GM21786 (cell line): ENCODE data around the gene TSPAN18.

Experiments used
- ATAC-seq: cut with Tn5 transposase; IDR thresholded peaks from one replicate; pipeline ENCODE4 v1.9.1; 2021; ENCODE audit not compliant: unreplicated experiment

The TSPAN18 gene

DNA sequence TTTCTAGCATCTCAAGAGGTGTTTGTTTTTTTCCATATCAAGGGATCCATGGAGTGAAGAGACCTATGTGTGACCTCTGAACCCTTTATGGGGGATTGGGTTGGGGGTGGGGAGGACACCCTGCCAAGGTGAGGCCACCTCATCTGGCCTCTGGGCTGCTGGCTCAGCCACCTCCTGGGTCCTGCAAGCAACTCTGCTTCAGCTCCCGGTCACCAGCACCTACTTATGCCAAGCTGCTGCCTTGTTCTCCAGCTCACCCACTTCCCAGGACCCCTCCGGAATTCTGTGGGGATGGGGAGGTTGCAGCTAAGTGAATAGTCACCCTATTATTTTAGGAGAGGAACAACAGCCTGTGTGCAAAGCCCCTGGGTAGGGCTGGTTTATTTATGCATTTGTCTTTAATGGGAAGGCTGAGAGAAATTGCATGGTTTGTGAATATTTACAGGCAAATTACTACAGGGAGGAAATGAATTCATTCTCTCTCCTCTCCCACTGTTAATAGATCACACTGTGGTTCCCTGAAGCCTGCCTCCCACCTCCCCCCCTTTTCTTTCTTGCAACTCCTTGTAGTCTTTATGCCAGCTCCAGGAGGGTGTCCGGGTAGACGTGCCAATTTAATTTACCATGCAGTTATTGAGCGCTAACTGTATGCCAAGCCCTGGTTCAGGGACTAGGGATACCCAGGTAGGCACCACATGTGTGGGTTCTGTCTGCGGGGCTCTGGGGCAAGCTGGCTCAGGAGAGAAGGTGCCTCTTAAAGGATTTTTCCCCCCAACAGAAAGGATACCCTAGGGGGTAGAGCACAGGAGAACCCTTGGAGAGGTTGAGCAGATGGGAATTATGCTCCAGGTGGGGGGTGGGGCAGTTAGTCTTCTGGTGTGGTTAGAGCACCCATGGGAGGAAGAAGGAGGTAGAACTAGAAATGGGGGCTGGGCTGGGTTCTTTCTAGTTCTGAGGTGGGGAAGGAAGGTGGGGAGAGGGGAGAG is 50.7 kb downstream of the TSPAN18 start:
- no peak for ATAC-seq

DNA sequence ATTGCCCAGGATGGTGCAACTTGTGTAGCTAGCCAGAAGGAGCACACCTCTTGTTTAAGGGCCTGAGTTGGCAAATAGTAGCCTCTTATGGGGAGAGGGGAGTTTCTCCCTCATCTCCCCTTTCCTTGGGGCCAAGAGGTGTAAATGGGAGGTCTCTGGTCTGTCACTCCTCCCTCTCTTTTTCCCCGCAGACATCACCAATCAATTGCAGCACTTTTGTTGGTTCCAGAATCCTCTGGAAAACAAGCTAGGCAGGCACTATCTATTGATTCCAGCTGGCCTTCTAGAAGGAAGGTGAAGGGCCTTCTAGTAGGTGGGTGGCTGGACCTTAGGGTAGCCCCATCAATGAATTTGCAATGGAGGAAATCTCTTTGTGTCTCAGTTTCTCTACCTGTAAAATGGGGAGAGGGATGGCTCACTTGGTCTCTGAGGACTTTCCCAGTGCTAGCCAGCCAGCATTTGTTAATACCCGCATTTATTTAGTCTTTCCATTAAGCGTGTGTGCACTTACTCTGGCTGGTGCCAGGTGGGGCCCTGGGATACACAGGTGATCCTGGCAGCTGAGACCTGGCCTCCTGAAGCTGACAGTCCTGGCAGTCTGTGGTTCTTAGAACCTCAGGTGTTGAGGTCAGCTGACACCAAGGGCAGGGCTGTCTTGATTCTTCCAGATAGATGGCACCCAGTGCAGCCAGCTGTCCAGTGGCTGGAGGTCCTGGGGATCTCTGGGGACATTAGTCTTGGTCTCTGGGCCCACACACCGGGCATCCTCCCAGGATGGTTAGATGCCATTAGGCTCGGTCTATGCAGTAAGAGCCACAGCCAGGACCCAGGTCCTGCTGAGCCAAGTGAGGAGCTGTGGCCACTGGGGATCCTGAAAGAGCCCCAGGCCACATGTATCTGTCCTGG is 51.7 kb downstream of the TSPAN18 start:
- no peak for ATAC-seq

DNA sequence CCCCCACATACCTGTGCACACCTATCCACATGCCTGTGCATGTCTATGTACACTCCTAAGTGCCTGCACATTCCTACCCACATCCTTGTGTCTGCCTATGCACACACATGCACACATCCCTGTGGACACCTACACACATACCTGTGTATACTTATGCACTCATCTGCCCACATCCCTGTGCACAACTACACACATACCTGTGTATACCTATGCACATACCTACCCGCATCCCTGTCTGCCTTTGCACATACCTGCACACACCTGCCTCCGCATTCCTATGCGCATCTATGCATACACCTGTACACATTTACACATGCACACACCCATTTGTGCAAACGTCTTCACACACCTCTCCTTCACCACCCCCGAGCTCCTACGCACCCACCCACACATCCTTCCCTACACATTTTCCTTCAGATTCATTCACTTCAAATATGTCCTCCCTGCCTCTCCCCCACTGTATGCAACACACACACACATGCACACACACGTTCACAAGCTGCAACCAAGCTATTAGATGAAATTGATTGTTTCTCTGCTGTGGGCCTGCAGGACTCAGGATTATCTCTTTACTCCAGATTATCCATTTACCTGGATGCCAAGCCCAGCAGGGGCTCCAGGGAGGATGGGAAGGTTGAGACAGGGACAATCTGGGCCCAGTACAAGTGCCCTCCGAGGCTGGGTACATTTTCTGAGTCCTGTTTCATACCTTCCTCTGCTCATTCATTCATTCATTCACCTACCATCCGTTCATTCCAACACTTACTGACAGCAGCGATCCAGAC is 53.2 kb downstream of the TSPAN18 start:
- no peak for ATAC-seq

DNA sequence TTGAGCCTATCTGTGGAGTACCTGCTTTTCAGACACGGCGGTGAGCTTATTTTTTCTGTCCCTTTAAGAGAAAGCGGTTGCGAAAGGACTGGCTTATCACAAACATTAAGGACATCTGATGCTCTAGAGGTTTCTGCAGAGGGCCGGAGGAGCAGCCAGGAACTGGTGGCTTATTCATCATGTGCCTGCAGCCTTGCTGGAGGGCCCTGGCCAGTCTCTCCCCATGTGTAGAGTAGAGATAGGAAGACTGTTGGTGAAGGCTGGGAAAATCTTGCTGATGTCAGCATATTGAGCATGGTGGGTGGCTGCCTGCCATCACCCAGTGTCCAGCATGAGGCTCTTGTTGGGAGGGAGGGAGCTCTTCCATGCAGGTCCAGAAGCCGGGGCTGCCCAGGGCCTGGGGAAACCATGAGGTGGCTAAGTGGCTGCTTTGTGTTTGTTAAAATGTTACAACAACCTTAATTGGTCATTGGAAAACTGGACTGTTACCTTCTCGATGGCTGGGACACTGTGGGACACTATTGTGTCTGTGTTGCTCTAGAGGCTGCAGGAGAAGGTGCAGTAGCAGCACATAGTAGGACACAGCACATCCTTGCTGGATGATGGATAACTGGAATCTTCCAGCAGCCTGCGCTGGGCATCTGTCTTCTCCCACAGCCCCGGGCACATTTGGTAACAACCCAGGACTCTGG is 54.3 kb downstream of the TSPAN18 start:
- no peak for ATAC-seq

DNA sequence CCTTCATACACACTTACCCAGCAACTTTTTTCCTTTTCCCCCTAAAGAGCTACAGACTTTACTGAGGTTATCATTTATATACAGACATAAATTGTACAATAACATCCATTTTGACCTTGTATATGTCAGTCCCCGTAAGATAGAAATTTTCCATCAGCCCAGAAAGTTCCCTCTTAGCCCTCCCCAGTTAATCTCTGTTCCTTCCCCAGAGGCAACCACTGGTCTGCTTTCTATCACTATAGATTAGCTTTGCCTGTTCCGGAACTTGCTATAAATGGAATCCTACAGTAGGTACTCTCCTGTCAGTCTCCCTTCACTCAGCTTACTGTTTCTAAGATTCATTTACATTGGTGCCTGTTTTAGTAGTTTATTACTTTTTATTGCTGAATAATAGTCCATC is 54.9 kb downstream of the TSPAN18 start:
- ATAC-seq = no peak

DNA sequence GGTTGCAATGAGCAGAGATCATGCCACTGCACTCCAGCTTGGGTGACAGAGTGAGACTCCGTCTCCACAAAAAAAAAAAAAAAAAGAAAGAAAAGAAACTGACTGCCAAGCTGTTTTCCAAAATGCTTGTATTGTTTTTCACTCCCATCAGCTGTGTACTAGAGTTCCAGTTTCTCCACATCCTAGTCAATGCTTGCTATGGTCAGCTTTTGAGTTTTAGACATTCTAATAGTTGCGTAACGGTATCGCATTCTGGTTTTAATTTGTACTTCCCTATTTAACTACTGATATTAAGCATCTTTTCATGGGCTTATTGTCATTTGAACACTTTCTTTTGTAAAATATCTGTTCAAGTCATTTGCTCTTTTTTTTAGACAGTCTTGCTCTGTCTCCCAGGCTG is 55.7 kb downstream of the TSPAN18 start:
- ATAC-seq = no peak

DNA sequence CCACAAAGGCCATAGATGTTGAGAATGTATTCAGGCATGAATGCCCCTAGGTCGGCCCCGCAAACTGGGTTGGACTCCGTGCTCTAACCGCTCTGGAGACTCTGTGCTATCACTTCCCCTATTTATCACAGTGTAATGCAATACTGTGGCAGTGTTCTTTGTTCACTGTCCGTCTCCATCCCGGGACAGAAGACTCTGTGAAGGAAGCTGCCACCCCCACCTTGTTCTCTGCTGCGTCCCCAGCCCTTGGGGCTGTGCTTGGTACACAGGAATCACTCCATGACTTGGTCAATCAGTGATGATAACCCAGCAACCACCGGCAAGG is 57.6 kb downstream of the TSPAN18 start:
- no peak for ATAC-seq

GRCh38 chr11:44784851-44785250 is 58.1 kb downstream of the TSPAN18 start:
- no peak for ATAC-seq

- ATAC-seq = no peak
Measured at GRCh38 chr11:44785856-44786607, 59.3 kb downstream of the TSPAN18 start.

- ATAC-seq = no peak
Measured at GRCh38 chr11:44787070-44787469, 60.3 kb downstream of the TSPAN18 start.

GRCh38 chr11:44787981-44788380 is 61.2 kb downstream of the TSPAN18 start:
- no peak for ATAC-seq

DNA sequence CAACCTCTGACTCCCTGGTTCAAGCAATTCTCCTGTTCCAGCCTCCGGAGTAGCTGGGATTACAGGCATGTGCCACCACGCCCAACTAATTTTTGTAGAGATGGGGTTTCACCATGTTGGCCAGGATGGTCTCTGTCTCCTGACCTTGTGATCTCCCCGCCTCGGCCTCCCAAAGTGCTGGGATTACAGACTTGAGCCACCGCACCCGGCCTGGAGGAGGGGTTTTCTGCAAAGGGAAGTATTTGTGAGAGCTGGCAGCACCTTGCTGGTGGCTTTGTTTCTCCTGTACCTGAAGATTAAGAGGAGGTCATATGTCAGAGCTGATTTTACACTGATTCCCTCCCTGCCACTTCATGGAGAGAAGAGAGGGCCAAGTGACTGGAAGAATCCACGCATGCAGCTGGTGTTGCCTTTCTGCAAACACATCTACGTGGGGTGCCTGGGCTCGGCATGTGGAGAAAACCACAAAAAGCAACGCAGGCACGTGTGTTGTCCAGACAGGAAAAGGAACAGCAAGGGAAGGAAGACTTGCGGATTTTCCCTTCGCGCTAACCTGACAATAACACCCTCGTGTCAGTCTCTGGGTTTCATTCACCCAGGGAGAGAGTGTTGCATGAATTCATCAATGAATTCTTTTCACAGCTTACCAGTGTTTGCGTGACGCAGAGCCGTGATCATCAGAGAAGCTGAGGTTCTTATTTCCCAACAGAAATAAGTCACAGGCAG is 61.9 kb downstream of the TSPAN18 start:
- no peak for ATAC-seq

DNA sequence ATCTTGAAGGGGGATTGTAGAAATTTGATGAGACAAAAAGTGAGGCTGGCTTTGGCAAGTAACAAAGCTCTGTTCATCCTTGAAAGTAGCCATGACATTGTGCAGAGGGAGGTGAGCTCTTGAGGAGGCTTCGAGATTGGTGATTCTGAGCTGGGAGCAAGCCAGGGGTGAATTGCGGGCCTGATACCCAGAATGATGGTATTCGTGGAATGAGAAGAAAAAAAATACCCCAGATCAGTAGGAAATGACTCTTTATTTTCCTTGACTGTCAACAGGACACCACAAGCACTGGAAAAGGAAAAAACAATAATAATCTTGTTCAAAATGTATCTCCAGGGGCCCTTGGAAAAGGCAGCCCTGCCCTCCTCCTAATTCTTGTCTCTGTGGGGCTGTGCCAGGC is 62.7 kb downstream of the TSPAN18 start:
- no peak for ATAC-seq

- no peak for ATAC-seq
Measured at GRCh38 chr11:44790211-44790610, 63.4 kb downstream of the TSPAN18 start.

- ATAC-seq = no peak
Measured at GRCh38 chr11:44791316-44791925, 64.7 kb downstream of the TSPAN18 start.

DNA sequence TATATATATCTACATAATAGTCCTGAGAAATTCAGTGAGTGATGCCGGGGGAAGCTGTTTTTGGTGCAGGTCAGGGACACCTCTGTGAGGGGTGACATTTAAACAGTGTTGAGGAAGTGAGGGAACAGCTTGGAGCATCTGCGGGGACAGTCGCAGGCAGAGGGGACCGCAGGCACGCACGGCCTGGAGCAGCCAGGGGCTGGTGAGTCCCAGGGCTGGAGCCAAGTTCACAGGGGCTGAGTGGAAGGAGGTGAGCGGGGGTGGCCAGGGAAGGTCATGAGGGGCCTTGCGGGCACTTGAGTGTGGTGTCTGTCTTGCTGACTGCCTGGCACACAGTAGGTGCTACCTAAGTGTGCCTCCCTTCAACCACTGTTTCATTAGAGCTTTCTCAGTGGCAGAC is 65.4 kb downstream of the TSPAN18 start:
- ATAC-seq = no peak

GRCh38 chr11:44793350-44794090 is 66.8 kb downstream of the TSPAN18 start:
- ATAC-seq = no peak
